ACC112 (cell line): ENCODE data around the gene NCAM1.

Experiments used
- H2AFZ ChIP-seq: fragments of 200-600 bp; sonication (generic); one replicate; pipeline ENCODE4 v1.6.0; 2017; ENCODE audit warnings: antibody characterized with exemption, low read length; ENCODE audit not compliant: unreplicated experiment
- H3K27ac ChIP-seq: fragments of 200-600 bp; sonication (generic); 2 replicates; pipeline ENCODE4 v1.5.1; 2014; ENCODE audit warnings: low read depth, mild to moderate bottlenecking, antibody characterized with exemption, low read length, moderate library complexity
- H3K27me3 ChIP-seq: fragments of 200-600 bp; sonication (generic); 2 replicates; pipeline ENCODE4 v1.6.1; 2014; ENCODE audit warnings: mild to moderate bottlenecking, antibody characterized with exemption, low read length, moderate library complexity, mixed read lengths; ENCODE audit not compliant: insufficient read depth
- H3K36me3 ChIP-seq: fragments of 200-600 bp; sonication (generic); 2 replicates; pipeline ENCODE4 v1.6.1; 2016; ENCODE audit warnings: mild to moderate bottlenecking, antibody characterized with exemption, low read length, moderate library complexity, mixed read lengths; ENCODE audit not compliant: insufficient read depth
- H3K4me1 ChIP-seq: fragments of 200-600 bp; sonication (generic); one replicate; pipeline ENCODE4 v1.6.1; 2016; ENCODE audit warnings: low read length, mixed read lengths; ENCODE audit not compliant: insufficient read depth, unreplicated experiment, control insufficient read depth
- H3K4me3 ChIP-seq: fragments of 200-600 bp; sonication (generic); 2 replicates; pipeline ENCODE4 v1.5.1; 2014; ENCODE audit warnings: mild to moderate bottlenecking, low read depth, low read length
- H3K79me2 ChIP-seq: fragments of 200-600 bp; sonication (generic); one replicate; pipeline ENCODE4 v1.6.0; 2016; ENCODE audit warnings: low read length; ENCODE audit not compliant: control insufficient read depth, unreplicated experiment, insufficient read depth

Gene NCAM1

GRCh38 chr11:112997857-112998466 lies 36.7 kb downstream of the NCAM1 start:
- no peaks in the 10 kb centered on the region for H3K27me3 ChIP-seq
- H3K79me2 ChIP-seq = no peaks in the 10 kb centered on the region

GRCh38 chr11:112999520-112999919 lies 38.3 kb downstream of the NCAM1 start:
- Histone ChIP-seq H3K27ac (no peak overlapping the region), H3K79me2 (no peaks in the 10 kb centered on the region), H3K27me3 (no peaks in the 10 kb centered on the region), H2AFZ (no peak overlapping the region), H3K4me3 (no peak overlapping the region), H3K36me3 (no peaks in the 10 kb centered on the region), H3K4me1 (no peaks in the 10 kb centered on the region)

More at GRCh38 chr11:112997857-112998466, 36.7 kb downstream of the NCAM1 start:
- H3K4me1 ChIP-seq = no peaks in the 10 kb centered on the region
- H3K27ac ChIP-seq = no peak overlapping the region
- no peaks in the 10 kb centered on the region for H3K36me3 ChIP-seq
- no peak overlapping the region for H3K4me3 ChIP-seq
- no peak overlapping the region for H2AFZ ChIP-seq

- H2AFZ ChIP-seq = no peak overlapping the region
Observed at GRCh38 chr11:113001709-113002108, 40.5 kb downstream of the NCAM1 start.

GRCh38 chr11:113006896-113007445 lies 45.8 kb downstream of the NCAM1 start:
- H2AFZ ChIP-seq = no peak overlapping the region
- no peak overlapping the region for H3K27ac ChIP-seq
- no peak overlapping the region for H3K4me3 ChIP-seq
- no peaks in the 10 kb centered on the region for H3K4me1 ChIP-seq
- H3K36me3 ChIP-seq = no peaks in the 10 kb centered on the region
- no peaks in the 10 kb centered on the region for H3K79me2 ChIP-seq
- no peaks in the 10 kb centered on the region for H3K27me3 ChIP-seq

More at GRCh38 chr11:113001709-113002108, 40.5 kb downstream of the NCAM1 start:
- H3K36me3 ChIP-seq = no peaks in the 10 kb centered on the region
- no peaks in the 10 kb centered on the region for H3K4me1 ChIP-seq
- H3K27ac ChIP-seq = no peak overlapping the region
- H3K27me3 ChIP-seq = no peaks in the 10 kb centered on the region
- no peaks in the 10 kb centered on the region for H3K79me2 ChIP-seq
- no peak overlapping the region for H3K4me3 ChIP-seq

- Histone ChIP-seq H3K27me3 (no peaks in the 10 kb centered on the region), H3K36me3 (no peaks in the 10 kb centered on the region), H3K4me1 (no peaks in the 10 kb centered on the region), H3K27ac (no peak overlapping the region), H3K4me3 (no peak overlapping the region), H2AFZ (no peak overlapping the region), H3K79me2 (no peaks in the 10 kb centered on the region)
Observed at GRCh38 chr11:113014262-113015097, 53.3 kb downstream of the NCAM1 start.

- Histone ChIP-seq H3K4me1 (no peaks in the 10 kb centered on the region), H3K36me3 (no peaks in the 10 kb centered on the region), H2AFZ (no peak overlapping the region), H3K27ac (no peak overlapping the region), H3K79me2 (no peaks in the 10 kb centered on the region), H3K4me3 (no peak overlapping the region), H3K27me3 (no peaks in the 10 kb centered on the region)
Observed at GRCh38 chr11:113015098-113015455, 53.9 kb downstream of the NCAM1 start.

- no peaks in the 10 kb centered on the region for H3K36me3 ChIP-seq
- no peaks in the 10 kb centered on the region for H3K27me3 ChIP-seq
- no peaks in the 10 kb centered on the region for H3K79me2 ChIP-seq
- H2AFZ ChIP-seq = no peak overlapping the region
- H3K4me3 ChIP-seq = no peak overlapping the region
- H3K4me1 ChIP-seq = no peaks in the 10 kb centered on the region
- H3K27ac ChIP-seq = no peak overlapping the region
Observed at GRCh38 chr11:113016905-113017304, 55.7 kb downstream of the NCAM1 start.

GRCh38 chr11:113018913-113019312 lies 57.7 kb downstream of the NCAM1 start:
- no peak overlapping the region for H3K27ac ChIP-seq
- H2AFZ ChIP-seq = no peak overlapping the region
- no peaks in the 10 kb centered on the region for H3K36me3 ChIP-seq
- no peaks in the 10 kb centered on the region for H3K79me2 ChIP-seq
- no peak overlapping the region for H3K4me3 ChIP-seq
- no peaks in the 10 kb centered on the region for H3K27me3 ChIP-seq
- H3K4me1 ChIP-seq = no peaks in the 10 kb centered on the region

GRCh38 chr11:113019711-113020110 lies 58.5 kb downstream of the NCAM1 start:
- no peak overlapping the region for H3K27ac ChIP-seq
- no peak overlapping the region for H2AFZ ChIP-seq
- no peaks in the 10 kb centered on the region for H3K36me3 ChIP-seq
- no peaks in the 10 kb centered on the region for H3K27me3 ChIP-seq
- no peaks in the 10 kb centered on the region for H3K4me1 ChIP-seq
- H3K79me2 ChIP-seq = no peaks in the 10 kb centered on the region
- no peak overlapping the region for H3K4me3 ChIP-seq

GRCh38 chr11:113021111-113021510 lies 59.9 kb downstream of the NCAM1 start:
- no peaks in the 10 kb centered on the region for H3K4me1 ChIP-seq
- H3K36me3 ChIP-seq = no peaks in the 10 kb centered on the region
- H3K27me3 ChIP-seq = no peaks in the 10 kb centered on the region
- no peak overlapping the region for H3K4me3 ChIP-seq
- no peak overlapping the region for H3K27ac ChIP-seq
- no peak overlapping the region for H2AFZ ChIP-seq
- H3K79me2 ChIP-seq = no peaks in the 10 kb centered on the region

- no peak overlapping the region for H2AFZ ChIP-seq
- H3K4me1 ChIP-seq = no peaks in the 10 kb centered on the region
- H3K79me2 ChIP-seq = no peaks in the 10 kb centered on the region
- no peaks in the 10 kb centered on the region for H3K36me3 ChIP-seq
- H3K4me3 ChIP-seq = no peak overlapping the region
- H3K27ac ChIP-seq = no peak overlapping the region
- no peaks in the 10 kb centered on the region for H3K27me3 ChIP-seq
Observed at GRCh38 chr11:113022262-113022661, 61.0 kb downstream of the NCAM1 start.
